Measurements from ENCODE around the gene TNKS1BP1.

The TNKS1BP1 gene

DNA sequence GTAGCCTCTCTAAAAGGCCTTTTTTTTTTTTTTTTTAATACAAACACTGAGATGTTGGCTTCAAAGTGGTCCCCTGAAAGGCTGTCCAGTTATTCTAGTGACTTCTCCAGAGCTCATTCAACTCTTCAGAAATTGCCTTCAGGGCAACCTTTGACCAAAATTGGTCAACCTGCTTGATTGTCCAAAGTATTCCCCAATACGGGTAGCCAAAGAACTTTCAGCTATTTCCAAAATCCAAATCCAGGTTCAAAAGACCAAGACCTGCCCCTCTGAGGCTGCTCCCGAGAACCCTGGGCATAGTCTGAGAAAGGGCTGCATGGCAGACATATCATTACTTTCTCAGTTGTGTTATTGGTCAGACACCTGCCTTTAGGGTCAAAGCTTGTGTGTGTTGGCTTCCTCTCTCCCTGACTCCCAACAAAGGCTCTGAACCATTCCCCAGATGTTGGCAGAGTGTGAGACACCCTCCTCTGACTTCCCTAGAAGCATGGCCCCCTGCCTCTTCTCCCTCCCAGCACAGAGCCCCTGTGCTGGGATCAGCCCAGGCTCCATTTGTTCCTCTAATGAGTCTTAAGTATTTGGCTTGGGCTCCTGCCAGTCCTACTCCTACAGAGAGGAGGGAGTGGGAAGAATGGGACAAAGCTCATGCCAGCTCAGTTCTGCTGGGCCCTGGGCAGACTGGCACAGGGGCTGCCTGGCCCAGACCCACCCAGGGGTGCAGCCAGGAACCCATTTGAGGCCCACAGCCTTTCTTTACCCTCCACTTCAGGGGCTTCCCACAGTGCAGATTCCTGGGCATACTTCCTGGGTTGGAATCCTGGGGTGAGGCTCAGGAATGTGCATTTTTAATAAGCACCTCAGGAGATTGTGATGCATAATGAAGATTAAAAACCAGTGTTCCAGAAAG, 30.3 kb downstream of the TNKS1BP1 start:
- Histone ChIP-seq H3K4me3 (ENCODE audit: low read depth in 1 of 2, low read length in 2 of 2) (no peak overlapping the region), H3K9ac (ENCODE audit: low read depth, low read length) (no peak overlapping the region), H3K27ac (ENCODE audit: low read length) (no peak overlapping the region), H4K20me1 (ENCODE audit: insufficient read depth, low read length) (no peaks in the 10 kb centered on the region), H3K27me3 (ENCODE audit: insufficient read depth, low read length, poor library complexity) (peaks cover 3% of the 10 kb centered on the region), H3K4me1 (ENCODE audit: insufficient read depth, low read length) (no peaks in the 10 kb centered on the region), H3K9me3 (ENCODE audit: insufficient read depth, low read length, severe bottlenecking) (peaks cover 4% of the 10 kb centered on the region), H3K79me2 (ENCODE audit: insufficient read depth, low read length) (no peaks in the 10 kb centered on the region), H3K4me2 (ENCODE audit: insufficient read depth, low read length) (no peak overlapping the region), H3K36me3 (ENCODE audit: insufficient read depth, low read length) (peaks cover 8% of the 10 kb centered on the region), H2AFZ (ENCODE audit: low read depth, low read length) (no peak overlapping the region)
- no peak for DNase-seq
- TF ChIP-seq EZH2 (IDR thresholded peaks at IDR 0.05; ENCODE audit: borderline replicate concordance, low read depth, low read length, severe bottlenecking), result no peak
- TF ChIP-seq, protein P1, sequence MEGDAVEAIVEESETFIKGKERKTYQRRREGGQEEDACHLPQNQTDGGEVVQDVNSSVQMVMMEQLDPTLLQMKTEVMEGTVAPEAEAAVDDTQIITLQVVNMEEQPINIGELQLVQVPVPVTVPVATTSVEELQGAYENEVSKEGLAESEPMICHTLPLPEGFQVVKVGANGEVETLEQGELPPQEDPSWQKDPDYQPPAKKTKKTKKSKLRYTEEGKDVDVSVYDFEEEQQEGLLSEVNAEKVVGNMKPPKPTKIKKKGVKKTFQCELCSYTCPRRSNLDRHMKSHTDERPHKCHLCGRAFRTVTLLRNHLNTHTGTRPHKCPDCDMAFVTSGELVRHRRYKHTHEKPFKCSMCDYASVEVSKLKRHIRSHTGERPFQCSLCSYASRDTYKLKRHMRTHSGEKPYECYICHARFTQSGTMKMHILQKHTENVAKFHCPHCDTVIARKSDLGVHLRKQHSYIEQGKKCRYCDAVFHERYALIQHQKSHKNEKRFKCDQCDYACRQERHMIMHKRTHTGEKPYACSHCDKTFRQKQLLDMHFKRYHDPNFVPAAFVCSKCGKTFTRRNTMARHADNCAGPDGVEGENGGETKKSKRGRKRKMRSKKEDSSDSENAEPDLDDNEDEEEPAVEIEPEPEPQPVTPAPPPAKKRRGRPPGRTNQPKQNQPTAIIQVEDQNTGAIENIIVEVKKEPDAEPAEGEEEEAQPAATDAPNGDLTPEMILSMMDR (IDR thresholded peaks at IDR 0.05; ENCODE audit: borderline replicate concordance, extremely low read depth, low read length, poor library complexity, severe bottlenecking), result no peak
- no peak for ATAC-seq (ENCODE audit: insufficient read depth, low read depth)

DNA sequence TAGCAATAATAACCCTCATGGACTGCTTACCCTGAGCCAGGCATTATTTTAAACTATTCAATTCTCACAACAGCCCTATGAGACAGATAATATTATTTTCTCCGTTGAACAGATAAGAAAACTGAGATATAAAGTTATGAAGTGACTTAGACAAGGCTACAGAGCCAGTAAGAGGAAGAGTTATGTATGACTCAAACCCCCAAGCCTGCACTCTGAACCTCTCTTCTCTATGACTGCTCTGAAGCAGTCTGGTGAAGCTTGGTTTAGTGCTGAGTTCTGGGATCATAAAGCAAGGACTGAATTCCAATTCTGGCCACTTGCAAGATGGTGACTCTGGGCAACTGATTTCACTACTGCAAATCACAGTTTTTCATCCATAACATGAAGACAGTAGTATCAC, 34.5 kb downstream of the TNKS1BP1 start:
- H3K9ac ChIP-seq (ENCODE audit: low read depth, low read length), result no peak overlapping the region
- H2AFZ ChIP-seq (ENCODE audit: low read depth, low read length), result no peak overlapping the region
- H3K27me3 ChIP-seq (ENCODE audit: insufficient read depth, low read length, poor library complexity), result peaks cover 12% of the 10 kb centered on the region
- H3K4me2 ChIP-seq (ENCODE audit: insufficient read depth, low read length), result no peak overlapping the region
- H3K79me2 ChIP-seq (ENCODE audit: insufficient read depth, low read length), result no peaks in the 10 kb centered on the region
- H3K9me3 ChIP-seq (ENCODE audit: insufficient read depth, low read length, severe bottlenecking), result no peaks in the 10 kb centered on the region
- H3K36me3 ChIP-seq (ENCODE audit: insufficient read depth, low read length), result no peaks in the 10 kb centered on the region
- no peak for ATAC-seq (ENCODE audit: insufficient read depth, low read depth)
- H3K4me1 ChIP-seq (ENCODE audit: insufficient read depth, low read length), result no peaks in the 10 kb centered on the region
- DNase-seq, result no peak
- H3K27ac ChIP-seq (ENCODE audit: low read length), result no peak overlapping the region
- TF ChIP-seq, protein P1 (IDR thresholded peaks at IDR 0.05; ENCODE audit: borderline replicate concordance, extremely low read depth, low read length, poor library complexity, severe bottlenecking), result no peak
- TF ChIP-seq EZH2 (IDR thresholded peaks at IDR 0.05; ENCODE audit: borderline replicate concordance, low read depth, low read length, severe bottlenecking), result no peak
- H4K20me1 ChIP-seq (ENCODE audit: insufficient read depth, low read length), result no peaks in the 10 kb centered on the region
- H3K4me3 ChIP-seq (ENCODE audit: low read depth in 1 of 2, low read length in 2 of 2), result no peak overlapping the region

DNA sequence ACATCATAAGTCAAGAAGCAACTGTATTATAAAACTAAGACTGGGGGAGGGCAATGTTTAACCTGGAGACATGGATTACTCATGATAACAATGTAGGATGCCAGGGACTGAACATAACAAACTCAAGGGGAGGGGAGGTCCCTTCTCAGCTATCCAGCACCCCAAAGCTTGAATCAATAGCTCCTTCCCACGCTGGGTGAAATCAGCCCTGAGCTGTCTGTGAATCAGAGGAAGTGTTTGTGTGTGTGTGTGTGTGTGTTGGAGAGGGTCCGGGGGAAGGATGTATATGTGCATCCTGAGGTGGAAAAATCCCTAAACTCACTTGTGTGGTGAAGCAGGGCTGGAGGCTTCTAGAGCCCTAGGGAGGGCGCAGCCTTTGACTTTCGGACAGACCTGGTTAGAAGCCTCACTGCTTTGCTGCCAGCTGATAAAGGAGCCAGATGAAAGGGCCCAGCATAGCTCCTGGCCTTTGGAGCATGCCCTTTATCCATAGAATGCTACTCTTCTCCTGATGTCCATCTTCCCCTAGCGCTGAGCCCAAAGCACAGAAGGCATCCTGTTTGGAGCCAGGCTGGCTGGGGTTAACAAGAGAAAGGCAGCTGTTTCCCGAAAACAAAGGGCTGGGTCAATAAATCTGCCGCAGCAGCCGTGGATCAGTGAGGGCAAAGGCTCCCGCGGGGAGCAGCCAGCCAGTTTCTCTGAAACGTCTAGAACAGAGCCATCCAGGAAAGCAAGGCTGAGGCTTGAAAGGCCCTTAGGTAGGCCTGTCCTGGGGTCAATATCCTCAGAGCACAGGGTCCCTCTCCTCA, 35.8 kb downstream of the TNKS1BP1 start:
- no peak for DNase-seq
- Histone ChIP-seq H3K4me2 (ENCODE audit: insufficient read depth, low read length) (no peak overlapping the region), H3K36me3 (ENCODE audit: insufficient read depth, low read length) (no peaks in the 10 kb centered on the region), H3K9ac (ENCODE audit: low read depth, low read length) (no peak overlapping the region), H3K4me1 (ENCODE audit: insufficient read depth, low read length) (no peaks in the 10 kb centered on the region), H3K9me3 (ENCODE audit: insufficient read depth, low read length, severe bottlenecking) (no peaks in the 10 kb centered on the region), H3K27ac (ENCODE audit: low read length) (no peak overlapping the region), H3K4me3 (ENCODE audit: low read depth in 1 of 2, low read length in 2 of 2) (no peak overlapping the region), H3K79me2 (ENCODE audit: insufficient read depth, low read length) (no peaks in the 10 kb centered on the region), H4K20me1 (ENCODE audit: insufficient read depth, low read length) (no peaks in the 10 kb centered on the region), H3K27me3 (ENCODE audit: insufficient read depth, low read length, poor library complexity) (peaks cover 12% of the 10 kb centered on the region), H2AFZ (ENCODE audit: low read depth, low read length) (no peak overlapping the region)
- no peak for TF ChIP-seq EZH2 (IDR thresholded peaks at IDR 0.05; ENCODE audit: borderline replicate concordance, low read depth, low read length, severe bottlenecking)
- TF ChIP-seq, protein P1 (IDR thresholded peaks at IDR 0.05; ENCODE audit: borderline replicate concordance, extremely low read depth, low read length, poor library complexity, severe bottlenecking), result no peak
- ATAC-seq (ENCODE audit: insufficient read depth, low read depth), result no peak

Measured in DND-41 (cell line).